C4-2B (cell line): ENCODE results near the gene ZNF80.

ENCODE experiments used
- CTCF ChIP-seq: fragments of 450-650 bp; conservative IDR thresholded peaks from 2 replicates; pipeline ENCODE4 v1.5.1; 2017; ENCODE audit warnings: mild to moderate bottlenecking
- ZFX ChIP-seq: fragments of 450-650 bp; IDR thresholded peaks from 2 replicates; pipeline ENCODE4 v1.6.1; 2017

DNA sequence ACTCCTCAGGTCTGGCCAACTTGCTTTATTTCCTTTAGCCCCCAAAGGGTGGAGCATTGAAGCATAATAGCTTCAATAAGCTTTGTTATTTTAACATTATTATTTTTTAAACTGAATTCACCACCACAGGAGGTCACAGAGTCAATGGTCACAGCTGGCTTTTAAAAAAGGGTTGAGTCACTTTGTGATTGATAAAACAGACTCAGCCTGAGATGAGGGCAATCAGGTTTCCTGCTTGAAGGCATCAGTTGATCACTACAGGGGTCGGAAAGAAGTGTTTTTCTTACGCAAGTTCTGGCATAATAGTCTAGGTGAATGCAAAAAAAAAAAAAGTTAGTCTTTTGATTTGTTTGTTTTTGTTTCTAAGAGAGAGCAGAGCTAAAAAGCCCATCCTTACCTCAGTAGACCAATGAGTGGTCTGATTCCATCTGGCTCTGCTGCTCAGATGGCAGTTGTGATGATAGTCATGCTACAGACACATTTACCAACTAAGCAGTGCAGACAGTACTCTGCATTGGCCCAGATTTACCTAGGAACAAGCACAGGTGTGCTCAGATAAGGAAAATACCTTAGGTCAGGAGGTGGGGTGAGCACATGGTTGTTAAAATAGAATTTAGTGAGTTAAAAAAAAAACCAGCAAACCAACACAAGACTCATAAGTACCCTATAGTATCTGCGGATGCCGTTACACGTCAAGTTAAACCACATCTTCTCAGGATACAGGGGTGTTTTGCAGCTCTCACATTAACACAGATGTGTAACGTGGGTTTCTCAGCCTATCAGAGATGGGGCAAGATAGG lies 22.6 kb downstream of the ZNF80 start:
- TF ChIP-seq CTCF (no peak), ZFX (no peak)
